NOMO-1 (cell line): ENCODE results near the gene FAM168A.
"Not testable (repeated sequence)": the region's sequence is repeated elsewhere in the genome, so short reads cannot be mapped to it uniquely, and the experiment has no call there.

ENCODE experiments used
- DNase-seq, 2 experiments: peaks; one replicate each; lab custom pipeline; 2025; ENCODE audit not compliant: unreplicated experiment in 2 of 2; lab: John Stamatoyannopoulos, UW

Gene FAM168A

GRCh38 chr11:73597336-73597955, 466 bp downstream of the FAM168A start:
- DNase-seq, result no peak

GRCh38 chr11:73596547-73596946, 1.4 kb downstream of the FAM168A start:
- no peak for DNase-seq

- no peak for DNase-seq
Measured at GRCh38 chr11:73592640-73593039, 5.3 kb downstream of the FAM168A start.

GRCh38 chr11:73591743-73592142, 6.2 kb downstream of the FAM168A start:
- DNase-seq, result no peak

- no peak for DNase-seq
Measured at GRCh38 chr11:73590991-73591390, 6.9 kb downstream of the FAM168A start.

GRCh38 chr11:73586791-73587190, 11.1 kb downstream of the FAM168A start:
- DNase-seq, result no peak

GRCh38 chr11:73585834-73586575, 11.9 kb downstream of the FAM168A start:
- DNase-seq, result no peak

- no peak for DNase-seq
Measured at GRCh38 chr11:73584831-73585230, 13.1 kb downstream of the FAM168A start.

- no peak for DNase-seq
Measured at GRCh38 chr11:73582653-73583052, 15.3 kb downstream of the FAM168A start.

- not testable (repeated sequence) for DNase-seq
Measured at GRCh38 chr11:73580749-73581148, 17.2 kb downstream of the FAM168A start.

GRCh38 chr11:73579641-73580434, 18.1 kb downstream of the FAM168A start:
- DNase-seq, result no peak

- no peak for DNase-seq
Measured at GRCh38 chr11:73578592-73579185, 19.2 kb downstream of the FAM168A start.

- no peak for DNase-seq
Measured at GRCh38 chr11:73577496-73577917, 20.4 kb downstream of the FAM168A start.

GRCh38 chr11:73576185-73576614, 21.7 kb downstream of the FAM168A start:
- DNase-seq, result no peak

- DNase-seq, result not testable (repeated sequence)
Measured at GRCh38 chr11:73571982-73572381, 25.9 kb downstream of the FAM168A start.

GRCh38 chr11:73570415-73571114, 27.3 kb downstream of the FAM168A start:
- DNase-seq, result no peak

- DNase-seq, result no peak
Measured at GRCh38 chr11:73566977-73567755, 30.7 kb downstream of the FAM168A start.

- no peak for DNase-seq
Measured at GRCh38 chr11:73566422-73566821, 31.5 kb downstream of the FAM168A start.

GRCh38 chr11:73565804-73566203, 32.1 kb downstream of the FAM168A start:
- no peak for DNase-seq

GRCh38 chr11:73564903-73565302, 33.0 kb downstream of the FAM168A start:
- peak; percentile 9 to 24 for DNase-seq
